ENCODE data around the gene NKIRAS1.

DNA sequence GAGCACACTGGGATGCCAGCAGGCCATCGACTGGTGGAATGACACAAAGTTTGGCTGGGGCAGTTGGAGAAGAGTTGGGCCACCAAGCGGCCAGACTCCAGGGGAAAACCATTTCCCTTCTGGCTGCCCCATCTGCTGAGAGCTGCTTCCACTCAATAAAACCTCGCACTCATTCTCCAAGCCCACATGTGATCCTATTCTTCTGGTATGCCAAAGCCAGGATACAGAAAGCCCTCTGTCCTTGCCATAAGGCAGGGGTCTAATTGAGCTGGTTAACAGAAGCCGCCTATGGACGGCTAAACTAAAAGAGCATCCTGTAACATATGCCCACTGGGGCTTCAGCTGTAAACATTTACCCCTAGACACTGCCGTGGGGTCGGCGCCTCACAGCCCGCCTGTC lies 55.1 kb downstream of the NKIRAS1 start:
- no peak for TF ChIP-seq POLR2A (IDR thresholded peaks at IDR 0.05)
- TF ChIP-seq, protein P1, sequence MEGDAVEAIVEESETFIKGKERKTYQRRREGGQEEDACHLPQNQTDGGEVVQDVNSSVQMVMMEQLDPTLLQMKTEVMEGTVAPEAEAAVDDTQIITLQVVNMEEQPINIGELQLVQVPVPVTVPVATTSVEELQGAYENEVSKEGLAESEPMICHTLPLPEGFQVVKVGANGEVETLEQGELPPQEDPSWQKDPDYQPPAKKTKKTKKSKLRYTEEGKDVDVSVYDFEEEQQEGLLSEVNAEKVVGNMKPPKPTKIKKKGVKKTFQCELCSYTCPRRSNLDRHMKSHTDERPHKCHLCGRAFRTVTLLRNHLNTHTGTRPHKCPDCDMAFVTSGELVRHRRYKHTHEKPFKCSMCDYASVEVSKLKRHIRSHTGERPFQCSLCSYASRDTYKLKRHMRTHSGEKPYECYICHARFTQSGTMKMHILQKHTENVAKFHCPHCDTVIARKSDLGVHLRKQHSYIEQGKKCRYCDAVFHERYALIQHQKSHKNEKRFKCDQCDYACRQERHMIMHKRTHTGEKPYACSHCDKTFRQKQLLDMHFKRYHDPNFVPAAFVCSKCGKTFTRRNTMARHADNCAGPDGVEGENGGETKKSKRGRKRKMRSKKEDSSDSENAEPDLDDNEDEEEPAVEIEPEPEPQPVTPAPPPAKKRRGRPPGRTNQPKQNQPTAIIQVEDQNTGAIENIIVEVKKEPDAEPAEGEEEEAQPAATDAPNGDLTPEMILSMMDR (IDR thresholded peaks at IDR 0.05), result no peak

All from thyroid gland (tissue), 4 donors.